Measurements from ENCODE around the gene PPFIA4.

PPFIA4 gene

GRCh38 chr1:203077367-203077766, 51.1 kb downstream of the PPFIA4 start:
- H3K4me3 ChIP-seq (ENCODE audit: low read depth, low read length) = no peak overlapping the region
- no peak for DNase-seq (ENCODE audit: low read depth)
- TF ChIP-seq, protein P1, sequence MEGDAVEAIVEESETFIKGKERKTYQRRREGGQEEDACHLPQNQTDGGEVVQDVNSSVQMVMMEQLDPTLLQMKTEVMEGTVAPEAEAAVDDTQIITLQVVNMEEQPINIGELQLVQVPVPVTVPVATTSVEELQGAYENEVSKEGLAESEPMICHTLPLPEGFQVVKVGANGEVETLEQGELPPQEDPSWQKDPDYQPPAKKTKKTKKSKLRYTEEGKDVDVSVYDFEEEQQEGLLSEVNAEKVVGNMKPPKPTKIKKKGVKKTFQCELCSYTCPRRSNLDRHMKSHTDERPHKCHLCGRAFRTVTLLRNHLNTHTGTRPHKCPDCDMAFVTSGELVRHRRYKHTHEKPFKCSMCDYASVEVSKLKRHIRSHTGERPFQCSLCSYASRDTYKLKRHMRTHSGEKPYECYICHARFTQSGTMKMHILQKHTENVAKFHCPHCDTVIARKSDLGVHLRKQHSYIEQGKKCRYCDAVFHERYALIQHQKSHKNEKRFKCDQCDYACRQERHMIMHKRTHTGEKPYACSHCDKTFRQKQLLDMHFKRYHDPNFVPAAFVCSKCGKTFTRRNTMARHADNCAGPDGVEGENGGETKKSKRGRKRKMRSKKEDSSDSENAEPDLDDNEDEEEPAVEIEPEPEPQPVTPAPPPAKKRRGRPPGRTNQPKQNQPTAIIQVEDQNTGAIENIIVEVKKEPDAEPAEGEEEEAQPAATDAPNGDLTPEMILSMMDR (IDR thresholded peaks at IDR 0.05; ENCODE audit: control insufficient read depth, extremely low read depth, insufficient read depth) = no peak

- TF ChIP-seq, protein P1 (IDR thresholded peaks at IDR 0.05; ENCODE audit: control insufficient read depth, extremely low read depth, insufficient read depth) = no peak
- DNase-seq (ENCODE audit: low read depth) = no peak
- H3K4me3 ChIP-seq (ENCODE audit: low read depth, low read length) = no peak overlapping the region
Observed at GRCh38 chr1:203077956-203078355, 51.7 kb downstream of the PPFIA4 start.

DNA sequence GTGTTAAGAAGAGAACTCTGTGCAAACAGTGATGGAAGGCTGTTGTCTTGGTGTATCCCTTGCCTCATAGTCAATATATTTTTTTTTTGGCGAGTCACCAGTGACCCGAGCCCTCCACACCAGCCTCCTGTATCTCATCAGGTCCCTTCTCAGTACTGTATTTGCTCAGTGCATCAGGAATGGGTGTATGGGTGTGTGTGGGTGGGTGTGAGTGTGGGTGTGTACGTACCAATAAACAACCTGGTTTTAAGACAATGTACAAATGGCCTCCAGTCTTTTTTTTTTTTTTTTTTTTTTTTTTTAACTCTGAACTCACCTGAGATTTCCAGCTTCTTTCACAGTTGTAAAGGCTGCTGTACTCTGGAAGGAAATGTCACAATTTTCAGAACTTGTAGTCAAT, 52.2 kb downstream of the PPFIA4 start:
- no peak for DNase-seq (ENCODE audit: low read depth)
- TF ChIP-seq, protein P1 (IDR thresholded peaks at IDR 0.05; ENCODE audit: control insufficient read depth, extremely low read depth, insufficient read depth) = no peak
- no peak overlapping the region for H3K4me3 ChIP-seq (ENCODE audit: low read depth, low read length)

GRCh38 chr1:203080456-203080855, 54.2 kb downstream of the PPFIA4 start:
- TF ChIP-seq, protein P1 (IDR thresholded peaks at IDR 0.05; ENCODE audit: control insufficient read depth, extremely low read depth, insufficient read depth) = no peak
- H3K4me3 ChIP-seq (ENCODE audit: low read depth, low read length) = no peak overlapping the region
- DNase-seq (ENCODE audit: low read depth) = no peak

GRCh38 chr1:203081465-203082230, 55.4 kb downstream of the PPFIA4 start:
- no peak for DNase-seq (ENCODE audit: low read depth)
- TF ChIP-seq, protein P1 (IDR thresholded peaks at IDR 0.05; ENCODE audit: control insufficient read depth, extremely low read depth, insufficient read depth) = no peak

DNA sequence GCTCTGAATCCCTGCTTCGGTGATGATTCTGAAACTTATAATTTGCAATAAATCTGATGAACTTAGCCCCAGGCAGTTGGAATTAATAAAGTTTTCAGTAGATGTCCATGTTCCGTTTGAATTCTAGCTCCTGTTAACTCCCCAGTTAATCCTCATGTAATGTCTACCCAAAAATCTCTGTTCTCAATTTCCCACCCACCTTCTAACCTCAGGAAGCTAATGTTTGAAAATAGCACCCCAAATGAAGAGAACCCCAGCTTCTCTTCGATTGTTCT, 55.9 kb downstream of the PPFIA4 start:
- no peak for DNase-seq (ENCODE audit: low read depth)
- H3K4me3 ChIP-seq (ENCODE audit: low read depth, low read length) = no peak overlapping the region
- TF ChIP-seq, protein P1 (IDR thresholded peaks at IDR 0.05; ENCODE audit: control insufficient read depth, extremely low read depth, insufficient read depth) = no peak

More at GRCh38 chr1:203081465-203082230, 55.4 kb downstream of the PPFIA4 start:
- H3K4me3 ChIP-seq (ENCODE audit: low read depth, low read length) = no peak overlapping the region

Measured in LNCaP clone FGC (cell line).